Keratinocyte (primary cell): ENCODE measurements around the gene GRIA1. TPM values are rescaled to one million over a fixed set of nuclear protein-coding genes. Genes with fewer than 3 reads are reported as not detected.

ENCODE experiments used
- DNase-seq: peaks from one replicate; pipeline ENCODE4 v3.0.0-alpha.2; 2011; ENCODE audit warnings: low read depth, missing footprints, low spot score
- FAIRE-seq: peaks from 2 replicates; lab custom pipeline; 2011; peaks lifted over from hg19 to GRCh38; lab: Jason Lieb, UNC
- H2AFZ ChIP-seq: 2 replicates; pipeline ENCODE4 v1.6.0; 2012; ENCODE audit warnings: low read length, control low read depth, inconsistent platforms; ENCODE audit not compliant: control insufficient read depth
- H3K27ac ChIP-seq: 2 replicates; pipeline ENCODE4 v1.5.1; 2011; ENCODE audit warnings: low read length; ENCODE audit not compliant: control insufficient read depth, insufficient read depth
- H3K27me3 ChIP-seq: 3 replicates; pipeline ENCODE4 v1.6.0; 2011; ENCODE audit warnings: low read length; ENCODE audit not compliant: control insufficient read depth, insufficient read depth; ENCODE audit errors: extremely low read depth
- H3K36me3 ChIP-seq, 2 experiments: 2 replicates in 1 of 2; 3 replicates in 1 of 2; pipeline ENCODE4 v1.5.1; 2011; ENCODE audit warnings: low read length in 2 of 2, mild to moderate bottlenecking in 1 of 2; ENCODE audit not compliant: control insufficient read depth in 2 of 2, insufficient read depth in 2 of 2; ENCODE audit errors: extremely low read depth in 1 of 2
- H3K4me1 ChIP-seq: 3 replicates; pipeline ENCODE4 v1.5.1; 2011; ENCODE audit warnings: low read length; ENCODE audit not compliant: control insufficient read depth, insufficient read depth; ENCODE audit errors: extremely low read depth
- H3K4me2 ChIP-seq: 3 replicates; pipeline ENCODE4 v1.6.0; 2011; ENCODE audit warnings: low read depth, low read length; ENCODE audit not compliant: control insufficient read depth, insufficient read depth; ENCODE audit errors: extremely low read depth
- H3K4me3 ChIP-seq, 3 experiments: fragments of 200-600 bp in 1 of 3; sonication (generic) in 1 of 3; 2 replicates in 2 of 3; 3 replicates in 1 of 3; pipeline ENCODE4 v1.5.1; 2011 to 2016; ENCODE audit warnings: low read length in 3 of 3, mild to moderate bottlenecking in 3 of 3, control low read depth in 2 of 3, inconsistent platforms in 1 of 3, low read depth in 1 of 3, mixed read lengths in 1 of 3, mixed run types in 1 of 3, moderate library complexity in 1 of 3; ENCODE audit not compliant: control insufficient read depth in 2 of 3, insufficient read depth in 2 of 3; ENCODE audit errors: extremely low read depth in 1 of 3
- H3K79me2 ChIP-seq: 2 replicates; pipeline ENCODE4 v1.6.0; 2012; ENCODE audit warnings: low read length; ENCODE audit not compliant: control insufficient read depth, insufficient read depth
- H3K9ac ChIP-seq: 3 replicates; pipeline ENCODE4 v1.6.0; 2011; ENCODE audit warnings: low read length; ENCODE audit not compliant: control insufficient read depth, insufficient read depth; ENCODE audit errors: extremely low read depth
- H3K9me1 ChIP-seq: 3 replicates; pipeline ENCODE4 v1.6.0; 2011; ENCODE audit warnings: low read length; ENCODE audit not compliant: control insufficient read depth, insufficient read depth; ENCODE audit errors: extremely low read depth
- H3K9me3 ChIP-seq: 2 replicates; pipeline ENCODE4 v1.5.1; 2012; ENCODE audit warnings: low read depth, low read length; ENCODE audit not compliant: control insufficient read depth
- H4K20me1 ChIP-seq: 3 replicates; pipeline ENCODE4 v1.6.0; 2011; ENCODE audit warnings: low read length; ENCODE audit not compliant: control insufficient read depth, insufficient read depth; ENCODE audit errors: extremely low read depth
- CTCF ChIP-seq, 3 experiments: IDR thresholded peaks in 1 of 3; conservative IDR thresholded peaks in 1 of 3; optimal IDR thresholded peaks in 1 of 3; 2 replicates in 2 of 3; 3 replicates in 1 of 3; pipeline versions ENCODE3 to v1.5.1; 2011; ENCODE audit warnings: low read length in 3 of 3, mild to moderate bottlenecking in 3 of 3, moderate library complexity in 2 of 3, control low read depth in 1 of 3, inconsistent platforms in 1 of 3; ENCODE audit not compliant: insufficient read depth in 2 of 3; ENCODE audit errors: extremely low read depth in 1 of 3
- EZH2 ChIP-seq: IDR thresholded peaks from one replicate; pipeline ENCODE4 v1.6.1; 2012; ENCODE audit warnings: inconsistent platforms, mild to moderate bottlenecking, low read length, moderate library complexity
- dilution Hi-C: fragments of 300-500 bp; cut with MboI; formaldehyde crosslinking; loops from one replicate; pipeline ENCODE4 v1.7.0; 2020; ENCODE audit warnings: low sequenced_read_pairs; ENCODE audit not compliant: extremely low pct_ligation_motif_present
- polyA plus RNA-seq, 5 experiments: library from polyadenylated mRNA; depleted of rRNA in 3 of 5; stranded (reverse) in 3 of 5; stranded (forward) in 1 of 5; unstranded in 1 of 5; fragments of >200 nt; gene quantifications; 1 replicate in 1 of 5; 2 replicates in 3 of 5; 3 replicates in 1 of 5; pipeline versions ENCODE4 v1.2.1 to v1.2.3, GENCODE V29; 2011 to 2012; ENCODE audit warnings: missing spikeins in 2 of 5, low read depth in 1 of 5, low replicate concordance in 1 of 5

The GRIA1 gene
- polyA plus RNA-seq, 1 donor (not counting 4 experiments of a cell fraction or from before 2014, with no cell fraction given), result not detected

GRCh38 chr5:153559926-153560325 lies 69.5 kb downstream of the GRIA1 start:
- Histone ChIP-seq H3K27ac (no peak overlapping the region), H3K9ac (no peak overlapping the region), H4K20me1 (no peaks in the 10 kb centered on the region), H2AFZ (no peak overlapping the region), H3K9me3 (no peaks in the 10 kb centered on the region), H3K4me2 (no peak overlapping the region), H3K4me3 (no peak overlapping the region), H3K79me2 (no peaks in the 10 kb centered on the region), H3K4me1 (peaks cover 19% of the 10 kb centered on the region), H3K9me1 (no peaks in the 10 kb centered on the region), H3K27me3 (no peaks in the 10 kb centered on the region), H3K36me3 (no peaks in the 10 kb centered on the region)
- DNase-seq, result no peak
- no peak for TF ChIP-seq CTCF (optimal IDR thresholded peaks at IDR 0.05 in 1 of 3, IDR thresholded peaks at IDR 0.05 in 1 of 3, conservative IDR thresholded peaks at IDR 0.05 in 1 of 3; ENCODE audit: extremely low read depth in 1 of 3, insufficient read depth in 2 of 3, low read length in 3 of 3)
- no peak for TF ChIP-seq EZH2
- no peak for FAIRE-seq
- dilution Hi-C loops, result no loop called here

- no peaks in the 10 kb centered on the region for H3K9me3 ChIP-seq
- H3K27me3 ChIP-seq, result no peaks in the 10 kb centered on the region
- TF ChIP-seq EZH2, result no peak
- TF ChIP-seq CTCF (optimal IDR thresholded peaks at IDR 0.05 in 1 of 3, IDR thresholded peaks at IDR 0.05 in 1 of 3, conservative IDR thresholded peaks at IDR 0.05 in 1 of 3; ENCODE audit: extremely low read depth in 1 of 3, insufficient read depth in 2 of 3, low read length in 3 of 3), result no peak
- DNase-seq (no peak), FAIRE-seq (peak; percentile 95)
- no peaks in the 10 kb centered on the region for H3K9me1 ChIP-seq
- H2AFZ ChIP-seq, result no peak overlapping the region
- H3K4me1 ChIP-seq, result peaks cover 9% of the 10 kb centered on the region
- no peaks in the 10 kb centered on the region for H4K20me1 ChIP-seq
- H3K79me2 ChIP-seq, result no peaks in the 10 kb centered on the region
- no peak overlapping the region for H3K9ac ChIP-seq
- no peak overlapping the region for H3K27ac ChIP-seq
- H3K4me3 ChIP-seq, result no peak overlapping the region
- dilution Hi-C loops, result no loop called here
- H3K4me2 ChIP-seq, result peak overlapping the region; percentile 54
- no peaks in the 10 kb centered on the region for H3K36me3 ChIP-seq
Observed at GRCh38 chr5:153562189-153562588, 71.7 kb downstream of the GRIA1 start.
